KMS-11 (cell line): Measurements from ENCODE around the gene SMARCA5.

Experiments
- H2AFZ ChIP-seq: fragments of 200-600 bp; sonication (generic); 2 replicates; pipeline ENCODE4 v1.6.1; 2016; ENCODE audit warnings: antibody characterized with exemption, mixed run types, low read depth
- H3K27ac ChIP-seq: fragments of 200-600 bp; sonication (generic); 2 replicates; pipeline ENCODE4 v1.6.1; 2016; ENCODE audit warnings: mild to moderate bottlenecking, mixed run types
- H3K27me3 ChIP-seq: fragments of 200-600 bp; sonication (generic); 2 replicates; pipeline ENCODE4 v1.6.1; 2017; ENCODE audit warnings: mild to moderate bottlenecking, low read depth, mixed run types, moderate library complexity; ENCODE audit not compliant: insufficient read depth
- H3K36me3 ChIP-seq: fragments of 200-600 bp; sonication (generic); 2 replicates; pipeline ENCODE4 v1.6.1; 2017; ENCODE audit warnings: mild to moderate bottlenecking, mixed run types; ENCODE audit not compliant: insufficient read depth
- H3K4me1 ChIP-seq: fragments of 200-600 bp; sonication (generic); 2 replicates; pipeline ENCODE4 v1.6.1; 2016; ENCODE audit warnings: mild to moderate bottlenecking, low read depth, mixed run types; ENCODE audit not compliant: poor library complexity, severe bottlenecking
- H3K4me2 ChIP-seq: fragments of 200-600 bp; sonication (generic); 2 replicates; pipeline ENCODE4 v1.7.0; 2016; ENCODE audit warnings: mild to moderate bottlenecking, mixed run types
- H3K4me3 ChIP-seq: fragments of 200-600 bp; sonication (generic); IDR thresholded peaks from 2 replicates; pipeline ENCODE4 v1.6.1; 2017; ENCODE audit warnings: low read depth, low read length, mixed read lengths; ENCODE audit not compliant: insufficient read depth
- H3K79me2 ChIP-seq: fragments of 200-600 bp; sonication (generic); 2 replicates; pipeline ENCODE4 v1.6.1; 2016; ENCODE audit warnings: low read depth, mixed run types; ENCODE audit not compliant: insufficient read depth
- H3K9ac ChIP-seq: fragments of 200-600 bp; sonication (generic); 2 replicates; pipeline ENCODE4 v1.6.1; 2016; ENCODE audit warnings: mild to moderate bottlenecking, mixed run types
- H4K20me1 ChIP-seq: fragments of 200-600 bp; sonication (generic); 2 replicates; pipeline ENCODE4 v1.6.1; 2016; ENCODE audit warnings: mild to moderate bottlenecking, mixed run types; ENCODE audit not compliant: insufficient read depth
- TF ChIP-seq, protein P1 (sequence below): fragments of 200-600 bp; sonication (generic); conservative IDR thresholded peaks from 2 replicates; pipeline ENCODE4 v1.6.1; 2017; ENCODE audit warnings: low read depth, mild to moderate bottlenecking, antibody characterized with exemption, low read length, moderate library complexity, mixed read lengths

Gene SMARCA5

DNA sequence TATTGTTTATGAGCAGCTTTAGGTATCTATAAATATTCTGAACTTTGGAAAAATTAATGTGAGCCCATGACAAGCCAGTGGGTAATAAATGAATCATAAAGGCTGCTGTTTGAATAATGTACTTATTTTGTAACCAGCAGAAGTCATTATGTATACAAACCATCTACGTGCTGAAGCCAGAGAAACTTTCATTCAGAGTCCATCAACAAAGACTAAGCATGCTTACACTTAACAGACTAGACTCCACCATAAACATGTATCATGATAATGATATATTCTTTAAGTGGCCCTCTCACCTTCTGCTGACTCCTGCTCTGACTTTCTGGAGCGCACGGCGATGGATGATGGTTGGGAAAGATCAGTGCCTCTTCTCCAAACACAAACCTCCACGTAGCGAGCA lies 72.0 kb downstream of the SMARCA5 start:
- H3K4me3 ChIP-seq, result no peak overlapping the region
- no peak overlapping the region for H3K9ac ChIP-seq
- no peak overlapping the region for H3K27ac ChIP-seq
- H3K36me3 ChIP-seq, result no peaks in the 10 kb centered on the region
- H3K4me1 ChIP-seq, result no peaks in the 10 kb centered on the region
- no peaks in the 10 kb centered on the region for H3K27me3 ChIP-seq
- H3K79me2 ChIP-seq, result no peaks in the 10 kb centered on the region
- no peaks in the 10 kb centered on the region for H4K20me1 ChIP-seq
- no peak overlapping the region for H2AFZ ChIP-seq
- H3K4me2 ChIP-seq, result no peak overlapping the region
- TF ChIP-seq, protein P1, sequence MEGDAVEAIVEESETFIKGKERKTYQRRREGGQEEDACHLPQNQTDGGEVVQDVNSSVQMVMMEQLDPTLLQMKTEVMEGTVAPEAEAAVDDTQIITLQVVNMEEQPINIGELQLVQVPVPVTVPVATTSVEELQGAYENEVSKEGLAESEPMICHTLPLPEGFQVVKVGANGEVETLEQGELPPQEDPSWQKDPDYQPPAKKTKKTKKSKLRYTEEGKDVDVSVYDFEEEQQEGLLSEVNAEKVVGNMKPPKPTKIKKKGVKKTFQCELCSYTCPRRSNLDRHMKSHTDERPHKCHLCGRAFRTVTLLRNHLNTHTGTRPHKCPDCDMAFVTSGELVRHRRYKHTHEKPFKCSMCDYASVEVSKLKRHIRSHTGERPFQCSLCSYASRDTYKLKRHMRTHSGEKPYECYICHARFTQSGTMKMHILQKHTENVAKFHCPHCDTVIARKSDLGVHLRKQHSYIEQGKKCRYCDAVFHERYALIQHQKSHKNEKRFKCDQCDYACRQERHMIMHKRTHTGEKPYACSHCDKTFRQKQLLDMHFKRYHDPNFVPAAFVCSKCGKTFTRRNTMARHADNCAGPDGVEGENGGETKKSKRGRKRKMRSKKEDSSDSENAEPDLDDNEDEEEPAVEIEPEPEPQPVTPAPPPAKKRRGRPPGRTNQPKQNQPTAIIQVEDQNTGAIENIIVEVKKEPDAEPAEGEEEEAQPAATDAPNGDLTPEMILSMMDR, result no peak

DNA sequence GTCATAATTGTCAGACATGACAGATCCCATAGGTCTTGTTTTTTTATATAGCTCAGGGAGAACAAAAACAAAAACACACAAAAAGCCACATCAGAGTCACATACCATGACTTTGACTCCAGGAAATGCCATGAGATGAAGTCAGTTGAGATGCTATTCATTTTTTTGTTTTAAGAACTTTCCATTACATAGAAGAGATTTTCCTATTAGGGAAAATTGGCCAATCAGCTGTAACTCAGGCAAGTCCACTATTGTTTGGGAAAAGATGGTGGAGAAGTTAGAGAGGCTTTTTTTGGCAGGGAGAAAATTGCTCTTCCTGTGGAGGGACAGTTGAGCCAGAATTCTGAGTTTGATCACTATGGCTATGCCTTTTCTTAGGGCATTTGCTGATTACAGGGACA lies 72.6 kb downstream of the SMARCA5 start:
- Histone ChIP-seq H3K36me3 (no peaks in the 10 kb centered on the region), H3K9ac (no peak overlapping the region), H3K4me1 (no peaks in the 10 kb centered on the region), H3K4me2 (no peak overlapping the region), H3K27ac (no peak overlapping the region), H3K4me3 (no peak overlapping the region), H4K20me1 (no peaks in the 10 kb centered on the region), H3K79me2 (no peaks in the 10 kb centered on the region), H2AFZ (no peak overlapping the region), H3K27me3 (no peaks in the 10 kb centered on the region)
- TF ChIP-seq, protein P1, result no peak

DNA sequence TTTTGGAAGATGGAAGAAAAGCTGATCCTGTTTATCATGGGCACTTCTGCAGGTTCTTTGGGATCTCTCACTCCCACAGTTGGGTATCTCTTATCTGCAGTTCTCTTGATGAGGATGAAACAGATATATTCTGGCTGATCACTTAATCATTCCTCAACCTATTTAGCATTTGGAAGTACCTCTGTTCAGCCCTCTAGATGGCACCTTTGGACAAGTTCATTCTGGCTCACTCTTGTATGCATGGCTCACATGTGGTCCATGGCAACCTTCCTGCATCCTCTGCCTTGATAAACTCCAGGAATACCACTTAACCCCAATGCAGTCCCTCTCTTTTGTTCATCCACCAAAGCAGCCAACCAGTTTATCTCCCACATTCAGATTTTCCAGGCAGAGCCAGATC lies 74.2 kb downstream of the SMARCA5 start:
- TF ChIP-seq, protein P1, result no peak
- no peaks in the 10 kb centered on the region for H3K79me2 ChIP-seq

DNA sequence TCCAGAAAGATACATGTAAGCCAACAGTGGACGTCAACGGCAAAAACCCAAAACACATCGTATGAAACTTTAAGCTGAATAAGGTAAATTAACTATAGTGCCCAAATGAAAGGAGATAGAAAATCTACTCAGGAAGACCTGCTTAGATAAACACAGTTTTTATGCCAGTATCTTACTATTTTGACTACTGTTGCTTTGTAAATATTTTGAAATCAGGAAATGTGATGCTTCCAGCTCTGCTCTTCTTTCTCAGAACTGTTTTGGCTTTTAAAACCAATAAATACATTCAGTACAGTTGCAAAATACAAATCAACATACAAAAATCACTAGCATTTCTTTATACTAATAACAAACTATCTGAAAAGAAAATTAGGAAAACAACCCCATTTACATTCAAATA lies 83.8 kb downstream of the SMARCA5 start:
- no peak overlapping the region for H3K27ac ChIP-seq
- no peaks in the 10 kb centered on the region for H3K79me2 ChIP-seq
- no peak overlapping the region for H3K4me2 ChIP-seq
- no peaks in the 10 kb centered on the region for H3K36me3 ChIP-seq
- no peaks in the 10 kb centered on the region for H3K27me3 ChIP-seq
- TF ChIP-seq, protein P1, result no peak
- H3K9ac ChIP-seq, result no peak overlapping the region
- no peaks in the 10 kb centered on the region for H4K20me1 ChIP-seq
- no peak overlapping the region for H3K4me3 ChIP-seq
- H2AFZ ChIP-seq, result no peak overlapping the region
- no peaks in the 10 kb centered on the region for H3K4me1 ChIP-seq

More for the DNA sequence above, 74.2 kb downstream of the SMARCA5 start:
- Histone ChIP-seq H3K27ac (no peak overlapping the region), H3K4me2 (no peak overlapping the region), H3K9ac (no peak overlapping the region), H3K27me3 (no peaks in the 10 kb centered on the region), H4K20me1 (no peaks in the 10 kb centered on the region), H3K36me3 (no peaks in the 10 kb centered on the region), H3K4me1 (no peaks in the 10 kb centered on the region), H3K4me3 (no peak overlapping the region), H2AFZ (no peak overlapping the region)
